ENCODE results near the gene ZDHHC12. TPM values are rescaled to one million over a fixed set of nuclear protein-coding genes. Genes with fewer than 3 reads are reported as not detected.

The ZDHHC12 gene
- total and polyA plus RNA-seq, 10 of the 15 experiments (the other 5 are each of a cell fraction or from before 2014, with no cell fraction given) = 0.95 to 146 (median 49.9) TPM

DNA sequence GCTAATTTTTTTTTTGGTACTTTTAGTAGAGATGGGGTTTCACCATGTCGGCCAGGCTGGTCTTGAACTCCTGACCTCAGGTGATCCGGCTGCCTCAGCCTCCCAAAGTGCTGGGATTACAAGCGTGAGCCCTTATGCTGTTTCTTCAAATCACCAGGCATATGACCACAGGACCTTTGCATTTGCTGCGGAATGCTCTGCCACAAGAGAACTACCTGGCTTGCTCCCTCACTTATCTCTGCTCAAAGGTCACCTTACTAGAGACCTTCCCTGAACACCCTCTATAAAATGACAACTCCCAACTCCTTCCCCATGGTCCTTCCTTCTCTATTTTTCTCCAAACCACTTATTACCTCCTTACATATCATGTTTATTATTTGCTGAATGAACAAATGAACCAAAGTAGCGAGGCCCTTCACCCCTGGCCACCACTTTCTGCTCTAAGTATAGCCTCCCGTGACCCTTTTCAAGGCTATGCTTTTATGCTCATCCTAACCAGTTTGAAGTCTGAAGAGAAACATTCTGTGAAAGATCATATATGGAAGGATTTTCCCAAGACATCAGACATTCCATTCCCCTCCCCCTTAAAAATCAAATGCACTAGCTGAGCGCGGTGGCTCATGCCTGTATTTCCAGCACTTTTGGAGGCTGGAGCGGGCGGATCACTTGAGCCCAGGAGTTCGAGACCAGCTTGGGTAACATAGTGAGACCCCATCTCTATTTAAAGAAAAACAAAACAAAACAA is 46.5 kb upstream of the ZDHHC12 start:
- ChIA-PET SMC1A (ENCODE audit: uncharacterized antibody, unreplicated experiment) (interaction anchor here (0.6 to 2.9 kb wide), 7 partner anchors 9 to 124 kb away, joined by 3 to 18 read pairs (median 3); partner anchors contain the start of gene ZDHHC12), CTCF (interaction anchor here (0.9 to 3.5 kb wide), 3 partner anchors 18 to 73 kb away, joined by 4 to 14 read pairs (median 5); partner anchors contain the start of gene ENDOG), POLR2A (interaction anchor here (1.3 to 2.4 kb wide), 2 partner anchors 18 to 86 kb away, joined by 6 to 12 read pairs; no protein-coding TSS in a partner anchor), RAD21 (ENCODE audit: unreplicated experiment) (interaction anchor here (0.9 to 1.7 kb wide), 6 partner anchors 9 to 127 kb away, joined by 3 to 5 read pairs (median 4); partner anchors contain the start of genes ENDOG and ZDHHC12)
- TF ChIP-seq NR2C2 (IDR thresholded peaks at IDR 0.05; ENCODE audit: borderline replicate concordance, control insufficient read depth, insufficient read length, low read depth) (no peak), PML (IDR thresholded peaks at IDR 0.05; ENCODE audit: low read length) (no peak), MYB (IDR thresholded peaks at IDR 0.05; ENCODE audit: borderline replicate concordance, low read depth, low read length) (no peak), STAT1 (conservative IDR thresholded peaks at IDR 0.05) (no peak), KAT2A (conservative IDR thresholded peaks at IDR 0.05; ENCODE audit: control insufficient read depth, low read depth, low read length) (no peak), STAT3 (IDR thresholded peaks at IDR 0.05; ENCODE audit: low read depth, low read length) (no peak), YBX1 (IDR thresholded peaks at IDR 0.05) (no peak), NFXL1 (IDR thresholded peaks at IDR 0.05; ENCODE audit: borderline replicate concordance) (no peak), ZZZ3 (IDR thresholded peaks at IDR 0.05; ENCODE audit: control insufficient read depth, insufficient read length, low read depth) (no peak), NBN (IDR thresholded peaks at IDR 0.05) (no peak)
- TF ChIP-seq, protein P1, sequence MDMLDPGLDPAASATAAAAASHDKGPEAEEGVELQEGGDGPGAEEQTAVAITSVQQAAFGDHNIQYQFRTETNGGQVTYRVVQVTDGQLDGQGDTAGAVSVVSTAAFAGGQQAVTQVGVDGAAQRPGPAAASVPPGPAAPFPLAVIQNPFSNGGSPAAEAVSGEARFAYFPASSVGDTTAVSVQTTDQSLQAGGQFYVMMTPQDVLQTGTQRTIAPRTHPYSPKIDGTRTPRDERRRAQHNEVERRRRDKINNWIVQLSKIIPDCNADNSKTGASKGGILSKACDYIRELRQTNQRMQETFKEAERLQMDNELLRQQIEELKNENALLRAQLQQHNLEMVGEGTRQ (IDR thresholded peaks at IDR 0.05; ENCODE audit: borderline replicate concordance, low read depth, low read length) = no peak
- H3K9ac ChIP-seq (ENCODE audit: control insufficient read depth, insufficient read depth, low read length) = peak overlapping the region; percentile 96; the same call in 1 of the 2 replicates
- H4K20me1 ChIP-seq (ENCODE audit: control insufficient read depth, insufficient read depth) = no peaks in the 10 kb centered on the region
- no peak for ATAC-seq
- in situ Hi-C loops (cut with MboI) = no loop called here
- no peaks in the 10 kb centered on the region for H3K36me3 ChIP-seq (ENCODE audit: control insufficient read depth in 2 of 2, insufficient read depth in 2 of 2, low read length in 1 of 2)
- no peaks in the 10 kb centered on the region for H3K9me3 ChIP-seq (replicated peaks; ENCODE audit: control insufficient read depth, insufficient read depth, low read length)
- peak overlapping the region; percentile 81 for H3K4me3 ChIP-seq
- no peak for DNase-seq (ENCODE audit: low read depth, low spot score)
- peaks cover 4% of the 10 kb centered on the region for H3K79me2 ChIP-seq (ENCODE audit: control insufficient read depth, insufficient read depth, low read length)
- H2AFZ ChIP-seq (ENCODE audit: control insufficient read depth, low read depth, low read length) = no peak overlapping the region
- 83% methylated on average over 11 of the region's 11 CpGs for WGBS (ENCODE audit: insufficient coverage, insufficient replicate concordance, low lambda C conversion rate, missing lambda C conversion rate)
- TSS peak; percentile 63 for BruUV-seq (replicated peaks)
- intact Hi-C loops (cut with micrococcal nuclease; ENCODE audit: unreplicated experiment) = loop anchor here (10.0 kb wide), 1 partner anchor 116 kb away; the partner anchor contains the start of gene DYNC2I2
- no peak overlapping the region for H3K27ac ChIP-seq (ENCODE audit: control insufficient read depth, insufficient read depth)
- no peaks in the 10 kb centered on the region for H3K4me1 ChIP-seq (ENCODE audit: control insufficient read depth, insufficient read depth, low read length)
- FAIRE-seq = peak; percentile 57
- no peaks in the 10 kb centered on the region for H3K27me3 ChIP-seq (replicated peaks in 1 of 2; ENCODE audit: control insufficient read depth in 2 of 2, insufficient read depth in 2 of 2, low read length in 1 of 2)
- peak overlapping the region; percentile 83 for H3K4me2 ChIP-seq (ENCODE audit: control insufficient read depth, insufficient read depth)
